GM23248 (cell line): ENCODE measurements around the gene TH. TPM values are rescaled to one million over a fixed set of nuclear protein-coding genes. Genes with fewer than 3 reads are reported as not detected.

ENCODE experiments used
- DNase-seq: peaks from one replicate; pipeline ENCODE4 v3.0.0-alpha.2; 2015
- H2AFZ ChIP-seq: fragments of 200-600 bp; sonication (generic); 2 replicates; pipeline ENCODE4 v1.6.1; 2016; ENCODE audit warnings: antibody characterized with exemption
- H3F3A ChIP-seq: fragments of 200-600 bp; sonication (generic); 2 replicates; pipeline ENCODE4 v1.6.1; 2016; ENCODE audit warnings: mild to moderate bottlenecking, antibody characterized with exemption, mixed run types; ENCODE audit not compliant: insufficient read depth
- H3K27ac ChIP-seq: fragments of 200-600 bp; sonication (generic); 2 replicates; pipeline ENCODE4 v1.5.1; 2016; ENCODE audit warnings: mild to moderate bottlenecking
- H3K27me3 ChIP-seq: fragments of 200-600 bp; sonication (generic); replicated peaks from 2 replicates; pipeline ENCODE4 v1.6.1; 2016; ENCODE audit warnings: mild to moderate bottlenecking; ENCODE audit not compliant: insufficient read depth
- H3K36me3 ChIP-seq: fragments of 200-600 bp; sonication (generic); 2 replicates; pipeline ENCODE4 v1.6.1; 2016; ENCODE audit warnings: low read depth, mild to moderate bottlenecking
- H3K4me1 ChIP-seq: fragments of 200-600 bp; sonication (generic); 2 replicates; pipeline ENCODE4 v1.6.1; 2016; ENCODE audit warnings: mild to moderate bottlenecking; ENCODE audit not compliant: insufficient read depth
- H3K4me2 ChIP-seq: fragments of 200-600 bp; sonication (generic); one replicate; pipeline ENCODE4 v1.6.1; 2016; ENCODE audit warnings: mild to moderate bottlenecking; ENCODE audit not compliant: unreplicated experiment
- H3K4me3 ChIP-seq: fragments of 200-600 bp; sonication (generic); 2 replicates; pipeline ENCODE4 v1.5.1; 2016; ENCODE audit warnings: mild to moderate bottlenecking
- H3K79me2 ChIP-seq: fragments of 200-600 bp; sonication (generic); 2 replicates; pipeline ENCODE4 v1.6.1; 2016; ENCODE audit warnings: mild to moderate bottlenecking; ENCODE audit not compliant: insufficient read depth
- H3K9ac ChIP-seq: fragments of 200-600 bp; sonication (generic); 2 replicates; pipeline ENCODE4 v1.6.1; 2016; ENCODE audit warnings: mild to moderate bottlenecking
- H3K9me2 ChIP-seq: fragments of 200-600 bp; sonication (generic); 2 replicates; pipeline ENCODE4 v1.6.1; 2016; ENCODE audit warnings: mixed run types, mild to moderate bottlenecking, moderate library complexity; ENCODE audit not compliant: insufficient read depth
- H3K9me3 ChIP-seq: fragments of 200-600 bp; sonication (generic); one replicate; pipeline ENCODE4 v1.6.1; 2017; ENCODE audit warnings: low read depth
- H4K20me1 ChIP-seq: fragments of 200-600 bp; sonication (generic); 2 replicates; pipeline ENCODE4 v1.6.0; 2016; ENCODE audit not compliant: insufficient read depth
- EZH2 ChIP-seq: fragments of 200-600 bp; sonication (generic); IDR thresholded peaks from 2 replicates; pipeline ENCODE4 v1.6.1; 2018; ENCODE audit warnings: antibody characterized with exemption, mild to moderate bottlenecking; ENCODE audit not compliant: insufficient read depth, poor library complexity, severe bottlenecking
- EZH2phosphoT487 ChIP-seq: fragments of 200-600 bp; sonication (generic); IDR thresholded peaks from 2 replicates; pipeline ENCODE4 v1.6.1; 2018; ENCODE audit warnings: antibody characterized with exemption, moderate library complexity, mild to moderate bottlenecking, low read depth; ENCODE audit not compliant: insufficient read depth
- WGBS, 2 experiments: methylation state at CpG; one replicate each; pipeline ENCODE4 v1.1.6; 2015 to 2017; ENCODE audit warnings: low lambda C conversion rate in 2 of 2, low coverage in 1 of 2; ENCODE audit errors: missing lambda C conversion rate in 2 of 2; 5-methylcytosine and 5-hydroxymethylcytosine counted together
- in situ Hi-C: fragments of 300-500 bp; cut with MboI; formaldehyde crosslinking; loops from 2 replicates; pipeline ENCODE4 v1.15.0; 2020
- polyA plus RNA-seq: library from polyadenylated mRNA; unstranded; fragments of >200 nt; fragmentation: Nextera tagmentation; extraction: Ambion mirVana; gene quantifications from 2 replicates; pipeline ENCODE4 v1.2.1, GENCODE V29; 2016
- total RNA-seq: library from RNA; depleted of rRNA; stranded (reverse); fragments of >200 nt; shearing (Covaris generic); gene quantifications from 2 replicates; pipeline ENCODE4 v1.2.3, GENCODE V29; 2014

TH gene
- total and polyA plus RNA-seq, 2 experiments from 2014 or later: not detected

DNA sequence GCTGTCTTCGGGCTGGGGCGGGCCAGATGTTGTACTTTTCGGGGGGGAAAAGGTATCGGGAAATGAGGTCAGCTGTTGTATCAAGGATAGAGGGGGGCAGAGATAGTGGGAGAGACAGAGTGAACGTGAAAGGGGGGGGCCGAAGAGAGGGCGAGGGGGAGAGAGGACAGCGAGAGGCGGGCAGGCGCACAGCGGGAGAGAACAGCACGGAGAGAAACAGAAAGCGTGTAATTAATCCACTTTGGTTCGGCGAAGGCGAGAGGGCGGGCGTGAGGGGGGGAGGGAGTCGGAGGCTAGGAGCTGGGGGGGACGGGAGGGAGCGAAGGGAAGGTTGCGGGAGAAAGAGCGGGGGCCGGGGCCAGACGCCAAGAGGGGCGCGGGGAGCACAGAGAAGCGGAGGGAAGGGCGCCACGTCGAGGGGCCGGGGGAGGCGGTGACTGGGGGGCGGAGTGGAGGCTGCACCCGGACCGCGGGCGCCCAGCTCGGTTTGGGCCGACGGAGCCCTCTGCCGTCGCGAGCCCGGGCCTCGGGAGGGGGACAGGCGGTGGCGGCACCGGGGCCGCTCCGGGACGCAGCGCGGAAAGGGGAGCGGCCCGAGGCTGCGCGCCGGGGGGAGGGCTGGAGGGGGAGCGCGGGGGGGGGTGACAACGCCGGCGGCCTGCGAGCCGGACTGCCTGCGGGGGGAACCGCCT, 33.0 kb downstream of the TH start:
- H3K9ac ChIP-seq: no peak overlapping the region
- peaks cover 4% of the 10 kb centered on the region; the same call in 1 of the 2 replicates for H3F3A ChIP-seq
- no peak overlapping the region for H3K27ac ChIP-seq
- H3K79me2 ChIP-seq: no peaks in the 10 kb centered on the region
- H3K4me1 ChIP-seq: peaks cover 7% of the 10 kb centered on the region; the same call in 1 of the 2 replicates
- in situ Hi-C loops: no loop called here
- 0 to 4% methylated on average over 12 to 61 of the region's 68 CpGs for WGBS, 2 experiments
- no peaks in the 10 kb centered on the region for H4K20me1 ChIP-seq
- H3K36me3 ChIP-seq: no peaks in the 10 kb centered on the region
- H3K4me3 ChIP-seq: no peak overlapping the region
- DNase-seq: peak; percentile 27
- no peak overlapping the region for H2AFZ ChIP-seq
- H3K9me3 ChIP-seq: no peaks in the 10 kb centered on the region
- 0 out of 2 replicates have a peak, but pooled peaks have one; percentile 67 for TF ChIP-seq EZH2phosphoT487
- TF ChIP-seq EZH2: peak; percentile 86
- peaks cover 62% of the 10 kb centered on the region for H3K27me3 ChIP-seq
- H3K9me2 ChIP-seq: no peaks in the 10 kb centered on the region
- H3K4me2 ChIP-seq: no peak overlapping the region

DNA sequence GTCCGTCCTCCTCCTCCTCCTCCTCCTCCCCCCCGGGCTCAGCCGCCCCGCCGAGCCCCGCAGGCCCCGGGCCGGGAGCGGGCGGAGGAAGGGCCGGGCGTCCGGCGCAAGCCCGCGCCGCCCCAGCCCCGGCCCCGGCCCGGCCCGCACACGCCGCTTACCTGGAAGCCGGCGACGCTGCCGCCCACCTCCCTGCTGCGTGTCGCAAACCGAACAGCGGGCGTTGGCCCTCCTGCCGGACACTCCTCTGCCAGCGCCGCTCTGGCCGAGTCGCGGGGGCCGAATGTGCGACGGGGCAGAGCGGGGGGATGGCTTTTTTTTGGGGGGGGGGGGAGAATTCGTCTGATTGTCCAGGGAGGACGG, 33.6 kb downstream of the TH start:
- Histone ChIP-seq H3K4me1 (peaks cover 7% of the 10 kb centered on the region; the same call in 1 of the 2 replicates), H3K9me2 (no peaks in the 10 kb centered on the region), H3K36me3 (no peaks in the 10 kb centered on the region), H3K4me2 (no peak overlapping the region), H3K4me3 (no peak overlapping the region), H2AFZ (no peak overlapping the region), H3K9ac (no peak overlapping the region), H3K27me3 (peaks cover 59% of the 10 kb centered on the region), H3K27ac (no peak overlapping the region), H3K79me2 (no peaks in the 10 kb centered on the region), H3F3A (peaks cover 4% of the 10 kb centered on the region; the same call in 1 of the 2 replicates), H3K9me3 (no peaks in the 10 kb centered on the region), H4K20me1 (no peaks in the 10 kb centered on the region)
- no peak for DNase-seq
- WGBS, 2 experiments: 3 to 7% methylated on average over 9 to 44 of the region's 44 CpGs
- TF ChIP-seq EZH2phosphoT487 (no peak), EZH2 (no peak)
- in situ Hi-C loops: no loop called here

- H2AFZ ChIP-seq: no peak overlapping the region
- WGBS, 2 experiments: 4 to 5% methylated on average over 17 to 47 of the region's 50 CpGs
- H3F3A ChIP-seq: peaks cover 4% of the 10 kb centered on the region; the same call in 1 of the 2 replicates
- H3K36me3 ChIP-seq: no peaks in the 10 kb centered on the region
- no peaks in the 10 kb centered on the region for H4K20me1 ChIP-seq
- H3K79me2 ChIP-seq: no peaks in the 10 kb centered on the region
- peaks cover 1% of the 10 kb centered on the region; the same call in 1 of the 2 replicates for H3K4me1 ChIP-seq
- H3K9ac ChIP-seq: no peak overlapping the region
- H3K27ac ChIP-seq: no peak overlapping the region
- peak; percentile 52 for DNase-seq
- H3K9me2 ChIP-seq: no peaks in the 10 kb centered on the region
- TF ChIP-seq EZH2phosphoT487 (0 out of 2 replicates have a peak, but pooled peaks have one; percentile 62), EZH2 (peak; percentile 93)
- peaks cover 57% of the 10 kb centered on the region for H3K27me3 ChIP-seq
- no peak overlapping the region for H3K4me3 ChIP-seq
- H3K4me2 ChIP-seq: no peak overlapping the region
- H3K9me3 ChIP-seq: no peaks in the 10 kb centered on the region
- in situ Hi-C loops: no loop called here
Measured at GRCh38 chr11:2137202-2138067, 34.2 kb downstream of the TH start.

GRCh38 chr11:2136952-2137201, 34.7 kb downstream of the TH start:
- no peaks in the 10 kb centered on the region for H3K9me3 ChIP-seq
- TF ChIP-seq EZH2phosphoT487 (no peak), EZH2 (no peak)
- H3K36me3 ChIP-seq: no peaks in the 10 kb centered on the region
- in situ Hi-C loops: no loop called here
- H3F3A ChIP-seq: peaks cover under 1% of the 10 kb centered on the region; the same call in 1 of the 2 replicates
- no peak overlapping the region for H3K4me3 ChIP-seq
- H3K4me2 ChIP-seq: no peak overlapping the region
- no peaks in the 10 kb centered on the region for H3K79me2 ChIP-seq
- DNase-seq: no peak
- no peaks in the 10 kb centered on the region for H3K4me1 ChIP-seq
- WGBS, 2 experiments: 22 to 47% methylated on average over 1 to 8 of the region's 8 CpGs
- H3K27me3 ChIP-seq: peaks cover 58% of the 10 kb centered on the region
- H3K9me2 ChIP-seq: no peaks in the 10 kb centered on the region
- H2AFZ ChIP-seq: no peak overlapping the region
- H4K20me1 ChIP-seq: no peaks in the 10 kb centered on the region
- H3K9ac ChIP-seq: no peak overlapping the region
- no peak overlapping the region for H3K27ac ChIP-seq
